HEK293 (cell line): ENCODE measurements around the gene AATK.

ENCODE experiments used
- CTCF ChIA-PET: fragments of 350-600 bp; formaldehyde crosslinking; extraction: SDS; loops from one replicate; lab custom pipeline; 2021; ENCODE audit warnings: antibody characterized with exemption; lab: Yijun Ruan, JAX
- POLR2A ChIA-PET: fragments of 300-600 bp; formaldehyde crosslinking; extraction: SDS; loops from one replicate; lab custom pipeline; 2020; ENCODE audit warnings: antibody characterized with exemption, inconsistent platforms; lab: Yijun Ruan, JAX
- H3K27ac ChIP-seq: fragments of 200-500 bp; sonication (Bioruptor generic); 2 replicates; pipeline ENCODE4 v1.5.1; 2014; ENCODE audit warnings: low read depth, low read length, control low read depth, inconsistent platforms; ENCODE audit errors: extremely low read depth
- H3K36me3 ChIP-seq, 2 experiments: fragments of 200-500 bp in 1 of 2; sonication (Bioruptor generic) in 1 of 2; 1 replicate in 1 of 2; 2 replicates in 1 of 2; pipeline ENCODE4 v1.5.1; 2014 to 2017; ENCODE audit warnings: inconsistent platforms in 2 of 2, low read length in 2 of 2; ENCODE audit not compliant: control insufficient read depth in 2 of 2, insufficient read depth in 1 of 2
- H3K4me1 ChIP-seq: fragments of 200-500 bp; sonication (Bioruptor generic); 2 replicates; pipeline ENCODE4 v1.5.1; 2014; ENCODE audit warnings: mild to moderate bottlenecking, low read length, inconsistent platforms; ENCODE audit not compliant: control insufficient read depth, insufficient read depth
- H3K4me3 ChIP-seq: 2 replicates; pipeline ENCODE4 v1.5.1; 2011; ENCODE audit warnings: low read depth, mild to moderate bottlenecking, control low read depth, low read length, moderate library complexity
- H3K9me3 ChIP-seq: fragments of 200-500 bp; sonication (Bioruptor generic); 2 replicates; pipeline ENCODE4 v1.5.1; 2014; ENCODE audit warnings: low read depth, low read length, inconsistent platforms; ENCODE audit not compliant: control insufficient read depth, insufficient read depth
- FEZF1 ChIP-seq: fragments of 450-650 bp; formaldehyde crosslinking; IDR thresholded peaks from 2 replicates; pipeline ENCODE4 v1.5.1; 2016; ENCODE audit warnings: missing biosample characterization, missing genetic modification characterization
- KLF17 ChIP-seq: fragments of 450-650 bp; formaldehyde crosslinking; IDR thresholded peaks from 2 replicates; pipeline ENCODE4 v1.5.1; 2016; ENCODE audit warnings: missing biosample characterization, missing genetic modification characterization
- KLF7 ChIP-seq: fragments of 450-650 bp; formaldehyde crosslinking; IDR thresholded peaks from 2 replicates; pipeline ENCODE4 v1.5.1; 2016; ENCODE audit warnings: missing biosample characterization, missing genetic modification characterization, borderline replicate concordance
- OVOL3 ChIP-seq: fragments of 450-650 bp; formaldehyde crosslinking; IDR thresholded peaks from 2 replicates; pipeline ENCODE4 v1.5.1; 2016; ENCODE audit warnings: missing biosample characterization, missing genetic modification characterization
- PBX3 ChIP-seq: sonication (generic); formaldehyde crosslinking; IDR thresholded peaks from 2 replicates; pipeline ENCODE4 v1.8.1; 2022; ENCODE audit warnings: mild to moderate bottlenecking, moderate library complexity, missing genetic modification reagents
- ZBTB20 ChIP-seq: fragments of 450-650 bp; formaldehyde crosslinking; IDR thresholded peaks from 2 replicates; pipeline ENCODE4 v1.5.1; 2016; ENCODE audit warnings: missing biosample characterization, missing genetic modification characterization
- ZBTB48 ChIP-seq: fragments of 450-650 bp; formaldehyde crosslinking; IDR thresholded peaks from 2 replicates; pipeline ENCODE4 v1.5.1; 2016; ENCODE audit warnings: missing biosample characterization, missing genetic modification characterization
- ZFP37 ChIP-seq: fragments of 450-650 bp; formaldehyde crosslinking; IDR thresholded peaks from 2 replicates; pipeline ENCODE4 v1.5.1; 2016; ENCODE audit warnings: missing biosample characterization, missing genetic modification characterization
- ZIC2 ChIP-seq: fragments of 450-650 bp; formaldehyde crosslinking; IDR thresholded peaks from 2 replicates; pipeline ENCODE4 v1.5.1; 2016; ENCODE audit warnings: missing biosample characterization, missing genetic modification characterization
- ZNF155 ChIP-seq: fragments of 450-650 bp; formaldehyde crosslinking; IDR thresholded peaks from 2 replicates; pipeline ENCODE4 v1.5.1; 2016; ENCODE audit warnings: missing biosample characterization, missing genetic modification characterization
- ZNF19 ChIP-seq: fragments of 450-650 bp; formaldehyde crosslinking; IDR thresholded peaks from 2 replicates; pipeline ENCODE4; 2016; ENCODE audit warnings: missing biosample characterization, missing genetic modification characterization, low read depth
- ZNF23 ChIP-seq: fragments of 450-650 bp; formaldehyde crosslinking; IDR thresholded peaks from 2 replicates; pipeline ENCODE4 v1.5.1; 2016; ENCODE audit warnings: missing biosample characterization, missing genetic modification characterization, borderline replicate concordance
- ZNF26 ChIP-seq: fragments of 450-650 bp; formaldehyde crosslinking; IDR thresholded peaks from 2 replicates; pipeline ENCODE4 v1.5.1; 2016; ENCODE audit warnings: missing biosample characterization, missing genetic modification characterization
- ZNF350 ChIP-seq: fragments of 450-650 bp; formaldehyde crosslinking; IDR thresholded peaks from 2 replicates; pipeline ENCODE4 v1.5.0; 2017; ENCODE audit warnings: missing biosample characterization, mild to moderate bottlenecking, missing genetic modification characterization
- ZNF416 ChIP-seq: fragments of 450-650 bp; formaldehyde crosslinking; IDR thresholded peaks from 2 replicates; pipeline ENCODE4 v1.5.1; 2016; ENCODE audit warnings: missing biosample characterization, missing genetic modification characterization
- ZNF514 ChIP-seq: fragments of 450-650 bp; formaldehyde crosslinking; IDR thresholded peaks from 2 replicates; pipeline ENCODE4 v1.5.1; 2016; ENCODE audit warnings: missing biosample characterization, missing genetic modification characterization
- ZNF558 ChIP-seq: fragments of 450-650 bp; formaldehyde crosslinking; IDR thresholded peaks from 2 replicates; pipeline ENCODE4 v1.5.1; 2016; ENCODE audit warnings: missing biosample characterization, missing genetic modification characterization
- ZNF596 ChIP-seq: fragments of 450-650 bp; IDR thresholded peaks from 2 replicates; pipeline ENCODE4 v1.5.0; 2018; ENCODE audit warnings: missing biosample characterization, mild to moderate bottlenecking, missing genetic modification characterization, moderate library complexity
- ZNF621 ChIP-seq: fragments of 450-650 bp; formaldehyde crosslinking; IDR thresholded peaks from 2 replicates; pipeline ENCODE4 v1.5.1; 2017; ENCODE audit warnings: missing biosample characterization, missing genetic modification characterization
- ZNF701 ChIP-seq: fragments of 450-650 bp; formaldehyde crosslinking; IDR thresholded peaks from 2 replicates; pipeline ENCODE4 v1.5.1; 2016; ENCODE audit warnings: missing biosample characterization, missing genetic modification characterization
- ZNF747 ChIP-seq: fragments of 450-650 bp; formaldehyde crosslinking; IDR thresholded peaks from 2 replicates; pipeline ENCODE4 v1.5.1; 2016; ENCODE audit warnings: missing biosample characterization, missing genetic modification characterization
- ZNF837 ChIP-seq: fragments of 450-650 bp; formaldehyde crosslinking; IDR thresholded peaks from 2 replicates; pipeline ENCODE4 v1.5.1; 2016; ENCODE audit warnings: missing biosample characterization, missing genetic modification characterization
- ZSCAN4 ChIP-seq: fragments of 450-650 bp; formaldehyde crosslinking; IDR thresholded peaks from 2 replicates; pipeline ENCODE4 v1.5.1; 2017; ENCODE audit warnings: missing biosample characterization, missing genetic modification characterization

The AATK gene

GRCh38 chr17:81173762-81174155 is 7.7 kb upstream of the AATK start:
- Histone ChIP-seq H3K27ac (no peak overlapping the region), H3K4me3 (no peak overlapping the region), H3K4me1 (no peaks in the 10 kb centered on the region), H3K9me3 (no peaks in the 10 kb centered on the region), H3K36me3 (no peaks in the 10 kb centered on the region)
- ChIA-PET POLR2A (interaction anchor here (0.6 kb wide), 1 partner anchor 26 kb away, joined by 4 read pairs; no protein-coding TSS in a partner anchor), CTCF (interaction anchor here (0.6 to 1.5 kb wide), 4 partner anchors 20 to 323 kb away, joined by 3 to 5 read pairs (median 4); no protein-coding TSS in a partner anchor)
- TF ChIP-seq ZNF155 = no peak
- TF ChIP-seq ZNF350 (tag by site-specific recombination) = no peak
- TF ChIP-seq ZNF621 (tag by site-specific recombination) = no peak
- TF ChIP-seq ZNF747 = no peak
- no peak for TF ChIP-seq ZNF26 (tag by site-specific recombination)
- no peak for TF ChIP-seq ZNF514 (tag by site-specific recombination)
- no peak for TF ChIP-seq ZFP37 (tag by site-specific recombination)
- no peak for TF ChIP-seq ZNF837 (tag by site-specific recombination)
- TF ChIP-seq ZNF558 (tag by site-specific recombination) = no peak
- no peak for TF ChIP-seq KLF7 (tag by site-specific recombination)
- no peak for TF ChIP-seq ZNF416 (tag by site-specific recombination)

- CTCF ChIA-PET = interaction anchor here (0.6 to 1.5 kb wide), 5 partner anchors 21 to 428 kb away, joined by 3 to 5 read pairs (median 3); no protein-coding TSS in a partner anchor
- Histone ChIP-seq H3K4me1 (no peaks in the 10 kb centered on the region), H3K27ac (no peak overlapping the region), H3K36me3 (no peaks in the 10 kb centered on the region), H3K4me3 (no peak overlapping the region), H3K9me3 (no peaks in the 10 kb centered on the region)
- TF ChIP-seq FEZF1 (no peak), ZIC2 (tag by site-specific recombination) (peak; percentile 69)
- POLR2A ChIA-PET = interaction anchor here (0.6 kb wide), 1 partner anchor 25 kb away, joined by 4 read pairs; no protein-coding TSS in a partner anchor
Observed at GRCh38 chr17:81173052-81173761, 7.2 kb upstream of the AATK start.

- no peak for TF ChIP-seq ZBTB48 (tag by site-specific recombination)
- TF ChIP-seq ZSCAN4 (tag by site-specific recombination) = no peak
- TF ChIP-seq OVOL3 (tag by site-specific recombination) = no peak
- TF ChIP-seq ZNF701 (tag by site-specific recombination) = no peak
- TF ChIP-seq KLF17 (tag by site-specific recombination) = no peak
- TF ChIP-seq ZNF558 (tag by site-specific recombination) = no peak
- TF ChIP-seq ZNF23 (tag by site-specific recombination) = no peak
- TF ChIP-seq ZBTB20 (tag by site-specific recombination) = no peak
- TF ChIP-seq PBX3 (CRISPR knock-in tag) = no peak
- TF ChIP-seq ZNF596 (tag by site-specific recombination) = no peak
- no peak for TF ChIP-seq ZNF19 (tag by site-specific recombination)
- ChIA-PET POLR2A (no interaction called here), CTCF (no interaction called here)
Observed at GRCh38 chr17:81171941-81172340, 5.9 kb upstream of the AATK start.

More at GRCh38 chr17:81171941-81172340, 5.9 kb upstream of the AATK start:
- H3K4me3 ChIP-seq = no peak overlapping the region
- no peaks in the 10 kb centered on the region for H3K36me3 ChIP-seq
- no peaks in the 10 kb centered on the region for H3K9me3 ChIP-seq
- no peaks in the 10 kb centered on the region for H3K4me1 ChIP-seq
- no peak overlapping the region for H3K27ac ChIP-seq
